MM.1S (cell line): ENCODE results near the gene KRT8.

Experiments used
- DNase-seq: peaks from one replicate; pipeline ENCODE4 v3.0.0-alpha.2; 2015
- H2AFZ ChIP-seq: fragments of 300-600 bp; sonication (generic); 2 replicates; pipeline ENCODE4 v1.6.0; 2016; ENCODE audit warnings: antibody characterized with exemption, low read length
- H3F3A ChIP-seq: fragments of 300-600 bp; sonication (generic); 2 replicates; pipeline ENCODE4 v1.6.1; 2016; ENCODE audit warnings: mild to moderate bottlenecking, antibody characterized with exemption, low read length, moderate library complexity, mixed read lengths; ENCODE audit not compliant: insufficient read depth
- H3K27ac ChIP-seq: fragments of 300-600 bp; sonication (generic); 2 replicates; pipeline ENCODE4 v1.5.1; 2016; ENCODE audit warnings: mild to moderate bottlenecking, low read length
- H3K27me3 ChIP-seq: fragments of 300-600 bp; sonication (generic); replicated peaks from 2 replicates; pipeline ENCODE4 v1.6.0; 2016; ENCODE audit warnings: low read length; ENCODE audit not compliant: insufficient read depth
- H3K36me3 ChIP-seq: fragments of 300-600 bp; sonication (generic); replicated peaks from 2 replicates; pipeline ENCODE4 v1.6.1; 2016; ENCODE audit warnings: mild to moderate bottlenecking, low read length, mixed read lengths; ENCODE audit not compliant: insufficient read depth
- H3K4me1 ChIP-seq: fragments of 300-600 bp; sonication (generic); 2 replicates; pipeline ENCODE4 v1.6.1; 2016; ENCODE audit warnings: low read length, mixed read lengths
- H3K4me2 ChIP-seq: fragments of 300-600 bp; sonication (generic); 2 replicates; pipeline ENCODE4 v1.6.0; 2016; ENCODE audit warnings: low read depth, low read length
- H3K4me3 ChIP-seq: fragments of 300-600 bp; sonication (generic); 2 replicates; pipeline ENCODE4 v1.5.1; 2016; ENCODE audit warnings: low read length, mixed read lengths
- H3K79me2 ChIP-seq: fragments of 300-600 bp; sonication (generic); 2 replicates; pipeline ENCODE4 v1.6.1; 2016; ENCODE audit warnings: mixed run types, low read length, mixed read lengths
- H3K9ac ChIP-seq: fragments of 300-600 bp; sonication (generic); 2 replicates; pipeline ENCODE4 v1.6.1; 2016; ENCODE audit warnings: low read length, mixed read lengths
- H3K9me2 ChIP-seq: fragments of 300-600 bp; sonication (generic); replicated peaks from 2 replicates; pipeline ENCODE4 v1.6.1; 2016; ENCODE audit warnings: mild to moderate bottlenecking, low read length, mixed read lengths; ENCODE audit not compliant: insufficient read depth
- H3K9me3 ChIP-seq: fragments of 300-600 bp; sonication (generic); replicated peaks from 2 replicates; pipeline ENCODE4 v1.6.1; 2016; ENCODE audit warnings: mild to moderate bottlenecking, low read length, mixed read lengths; ENCODE audit not compliant: insufficient read depth
- H4K20me1 ChIP-seq: fragments of 300-600 bp; sonication (generic); 2 replicates; pipeline ENCODE4 v1.6.1; 2016; ENCODE audit warnings: mild to moderate bottlenecking, low read length, moderate library complexity, mixed read lengths; ENCODE audit not compliant: insufficient read depth
- EZH2 ChIP-seq: fragments of 300-600 bp; sonication (generic); optimal IDR thresholded peaks from 2 replicates; pipeline ENCODE3; 2017; ENCODE audit warnings: low read depth, mild to moderate bottlenecking, antibody characterized with exemption, low read length, mixed read lengths
- EZH2phosphoT487 ChIP-seq: fragments of 300-600 bp; sonication (generic); IDR thresholded peaks from 2 replicates; pipeline ENCODE4 v1.6.1; 2018; ENCODE audit warnings: antibody characterized with exemption, low read length
- TF ChIP-seq, protein P1 (sequence below): fragments of 300-600 bp; sonication (generic); IDR thresholded peaks from 2 replicates; pipeline ENCODE4 v1.5.1; 2016; ENCODE audit warnings: antibody characterized with exemption, low read length, mixed read lengths

The KRT8 gene

DNA sequence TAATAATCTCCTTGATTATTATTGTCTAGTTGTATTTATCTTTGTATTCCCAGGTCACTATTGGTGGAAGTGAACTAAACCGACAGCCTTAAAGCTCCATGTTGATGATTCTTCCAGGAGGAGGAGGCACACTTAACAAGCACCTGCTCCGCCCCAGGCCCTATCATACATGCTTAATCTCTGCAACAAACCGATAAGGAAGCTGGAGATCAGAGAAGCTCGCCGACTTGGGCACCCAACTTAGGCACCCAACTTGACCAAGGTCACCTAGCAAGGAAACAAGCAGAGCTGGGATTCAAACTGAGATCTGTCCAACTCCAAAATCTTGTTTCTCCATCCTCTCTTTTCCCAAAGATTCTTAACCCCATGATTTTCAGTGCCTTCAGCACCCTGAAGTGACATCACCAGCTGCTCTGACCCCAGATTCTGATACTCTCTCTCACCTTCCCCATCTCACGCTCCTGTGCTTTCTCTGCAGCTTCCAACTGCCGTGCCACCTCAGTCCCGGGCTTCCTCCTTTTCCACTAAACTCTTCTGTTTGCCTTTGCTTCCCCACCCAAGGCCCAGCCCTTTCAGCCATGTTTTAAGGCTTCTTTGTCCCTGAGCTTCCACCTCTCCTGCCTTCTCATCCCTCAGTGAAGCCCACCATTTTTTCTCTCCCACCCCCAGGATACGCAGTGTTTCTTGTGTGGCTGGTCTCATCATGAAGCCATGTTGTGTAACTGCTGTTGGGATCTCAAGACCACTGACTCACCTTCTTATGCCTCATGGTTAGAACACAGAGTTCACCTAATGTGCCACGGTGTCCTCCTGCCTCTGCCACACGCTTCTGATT is 37.4 kb upstream of the KRT8 start:
- TF ChIP-seq, protein P1, sequence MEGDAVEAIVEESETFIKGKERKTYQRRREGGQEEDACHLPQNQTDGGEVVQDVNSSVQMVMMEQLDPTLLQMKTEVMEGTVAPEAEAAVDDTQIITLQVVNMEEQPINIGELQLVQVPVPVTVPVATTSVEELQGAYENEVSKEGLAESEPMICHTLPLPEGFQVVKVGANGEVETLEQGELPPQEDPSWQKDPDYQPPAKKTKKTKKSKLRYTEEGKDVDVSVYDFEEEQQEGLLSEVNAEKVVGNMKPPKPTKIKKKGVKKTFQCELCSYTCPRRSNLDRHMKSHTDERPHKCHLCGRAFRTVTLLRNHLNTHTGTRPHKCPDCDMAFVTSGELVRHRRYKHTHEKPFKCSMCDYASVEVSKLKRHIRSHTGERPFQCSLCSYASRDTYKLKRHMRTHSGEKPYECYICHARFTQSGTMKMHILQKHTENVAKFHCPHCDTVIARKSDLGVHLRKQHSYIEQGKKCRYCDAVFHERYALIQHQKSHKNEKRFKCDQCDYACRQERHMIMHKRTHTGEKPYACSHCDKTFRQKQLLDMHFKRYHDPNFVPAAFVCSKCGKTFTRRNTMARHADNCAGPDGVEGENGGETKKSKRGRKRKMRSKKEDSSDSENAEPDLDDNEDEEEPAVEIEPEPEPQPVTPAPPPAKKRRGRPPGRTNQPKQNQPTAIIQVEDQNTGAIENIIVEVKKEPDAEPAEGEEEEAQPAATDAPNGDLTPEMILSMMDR, result no peak
- TF ChIP-seq EZH2 (no peak), EZH2phosphoT487 (no peak)
- H3K4me2 ChIP-seq, result no peak overlapping the region

DNA sequence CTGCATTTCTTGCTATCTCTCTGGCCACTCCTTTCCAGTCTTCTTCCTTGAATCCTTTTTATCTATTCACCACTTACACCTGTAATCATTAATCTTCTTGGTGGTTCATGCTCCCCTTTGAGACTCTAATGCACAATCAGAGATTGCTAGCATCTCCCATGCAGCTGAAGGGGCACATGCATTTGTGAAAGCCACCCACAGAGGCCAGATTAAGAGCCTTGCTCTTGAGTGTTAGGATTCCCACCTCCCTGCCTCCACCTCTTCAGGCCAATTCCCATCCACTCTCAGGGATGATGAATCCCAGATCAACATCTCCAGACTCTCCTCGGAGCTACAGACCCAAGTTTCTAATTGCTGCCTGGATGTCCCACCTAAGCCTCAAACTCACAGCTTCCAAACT is 24.7 kb upstream of the KRT8 start:
- Histone ChIP-seq H3K4me3 (no peak overlapping the region), H4K20me1 (no peaks in the 10 kb centered on the region), H3K27ac (no peak overlapping the region), H3K79me2 (no peaks in the 10 kb centered on the region), H3F3A (no peaks in the 10 kb centered on the region), H3K4me2 (no peak overlapping the region), H3K27me3 (no peaks in the 10 kb centered on the region), H3K36me3 (no peaks in the 10 kb centered on the region), H3K9me2 (no peaks in the 10 kb centered on the region), H3K9me3 (no peaks in the 10 kb centered on the region), H2AFZ (no peak overlapping the region), H3K9ac (no peak overlapping the region), H3K4me1 (no peaks in the 10 kb centered on the region)
- DNase-seq, result no peak
- no peak for TF ChIP-seq EZH2phosphoT487
- no peak for TF ChIP-seq EZH2
- TF ChIP-seq, protein P1, result no peak

More for the DNA sequence above, 37.4 kb upstream of the KRT8 start:
- Histone ChIP-seq H4K20me1 (no peaks in the 10 kb centered on the region), H3K27ac (no peak overlapping the region), H3K9me2 (no peaks in the 10 kb centered on the region), H3F3A (no peaks in the 10 kb centered on the region), H2AFZ (no peak overlapping the region), H3K4me3 (no peak overlapping the region), H3K36me3 (no peaks in the 10 kb centered on the region), H3K79me2 (no peaks in the 10 kb centered on the region), H3K9ac (no peak overlapping the region), H3K4me1 (no peaks in the 10 kb centered on the region), H3K27me3 (peaks cover 55% of the 10 kb centered on the region), H3K9me3 (no peaks in the 10 kb centered on the region)
- no peak for DNase-seq

DNA sequence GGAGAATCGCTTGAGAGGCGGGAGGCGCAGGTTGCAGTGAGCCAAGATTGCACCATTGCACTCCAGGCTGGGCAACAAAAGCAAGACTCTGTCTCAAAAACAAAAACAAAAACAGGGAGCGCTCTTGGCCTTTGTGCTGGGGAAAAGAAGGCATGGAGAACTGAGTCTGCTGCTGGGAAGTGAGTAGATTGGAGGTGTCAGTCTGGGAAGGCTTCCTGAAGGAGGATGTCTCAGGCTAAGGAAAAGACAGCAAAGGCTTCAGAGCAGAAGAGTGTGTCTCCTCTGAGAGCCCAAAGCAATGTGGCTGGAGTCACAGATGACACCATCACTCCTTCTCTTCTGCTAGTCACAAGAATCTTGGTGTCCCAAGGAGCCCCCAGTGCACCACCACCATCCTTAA is 23.1 kb upstream of the KRT8 start:
- H2AFZ ChIP-seq, result no peak overlapping the region
- no peaks in the 10 kb centered on the region for H3K79me2 ChIP-seq
- no peaks in the 10 kb centered on the region for H3F3A ChIP-seq
- no peaks in the 10 kb centered on the region for H4K20me1 ChIP-seq
- no peak overlapping the region for H3K4me2 ChIP-seq
- H3K9me3 ChIP-seq, result no peaks in the 10 kb centered on the region
- no peak for TF ChIP-seq EZH2
- TF ChIP-seq, protein P1, result no peak
- no peak for TF ChIP-seq EZH2phosphoT487
- no peaks in the 10 kb centered on the region for H3K9me2 ChIP-seq
- H3K36me3 ChIP-seq, result no peaks in the 10 kb centered on the region
- H3K4me1 ChIP-seq, result no peaks in the 10 kb centered on the region
- H3K27me3 ChIP-seq, result 0 out of 2 replicates have a peak, but pooled peaks cover 3% of the 10 kb centered on the region
- H3K4me3 ChIP-seq, result no peak overlapping the region
- DNase-seq, result no peak
- H3K9ac ChIP-seq, result no peak overlapping the region
- no peak overlapping the region for H3K27ac ChIP-seq
